Stimulated activated CD8-positive, alpha-beta memory T cell treated with anti-CD3 and anti-CD28 coated beads, Interleukin-15, amount 100 ng/mL, for 48 hours (primary cell): ENCODE results near the gene SLC43A1.
A peak's percentile ranks its signal among the peaks of the same experiment; 100 is the strongest.
"Not testable (repeated sequence)": the region's sequence is repeated elsewhere in the genome, so short reads cannot be mapped to it uniquely, and the experiment has no call there.

Source experiments
- DNase-seq, 2 donors: peaks; one replicate each; pipeline ENCODE4 v3.0.0-alpha.2; 2020; ENCODE audit warnings: low read depth in 2 of 2

The SLC43A1 gene

DNA sequence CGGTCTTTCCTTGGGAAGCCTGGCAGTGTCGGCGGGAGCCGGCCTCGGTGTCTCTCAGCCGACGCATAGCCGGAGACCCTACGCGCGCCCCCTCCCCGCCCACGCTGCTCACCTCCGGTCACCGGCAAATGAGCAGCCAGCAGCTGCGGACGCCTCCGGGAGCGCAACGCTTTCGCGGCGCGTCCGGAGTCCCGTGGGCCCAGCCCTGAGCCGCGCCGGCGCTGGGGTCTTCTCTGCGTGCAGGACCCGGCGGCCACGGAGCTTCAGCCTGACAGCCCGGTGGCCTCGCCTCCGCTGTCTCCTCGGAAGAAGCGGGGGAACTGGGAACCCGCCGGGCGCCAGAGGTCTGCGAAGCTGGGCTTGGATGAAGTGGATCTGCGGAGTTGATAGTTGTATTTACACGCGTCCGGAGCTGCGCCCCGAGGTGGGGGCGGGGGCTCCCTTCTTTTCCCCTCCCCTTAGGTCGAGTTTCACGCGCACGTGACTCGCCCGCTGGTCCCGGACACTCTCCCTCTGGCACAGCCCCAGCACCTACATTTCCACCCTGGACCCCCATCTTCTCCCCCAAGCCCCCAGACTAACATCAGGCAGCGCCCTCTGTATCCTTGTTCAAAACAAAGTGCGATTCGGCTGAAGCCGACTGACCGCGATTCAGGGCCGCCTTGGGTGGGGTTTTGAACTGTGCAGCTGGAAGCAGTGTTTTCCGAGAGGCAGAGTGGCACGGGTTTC lies at the start of gene SLC43A1:
Gene SLC43A1 (minus strand): TSS at position 371 of the 729 bp plus-strand sequence. CDS start 1,591 bp downstream, outside the sequence.
- DNase-seq: peak; percentile 10 to 28

DNA sequence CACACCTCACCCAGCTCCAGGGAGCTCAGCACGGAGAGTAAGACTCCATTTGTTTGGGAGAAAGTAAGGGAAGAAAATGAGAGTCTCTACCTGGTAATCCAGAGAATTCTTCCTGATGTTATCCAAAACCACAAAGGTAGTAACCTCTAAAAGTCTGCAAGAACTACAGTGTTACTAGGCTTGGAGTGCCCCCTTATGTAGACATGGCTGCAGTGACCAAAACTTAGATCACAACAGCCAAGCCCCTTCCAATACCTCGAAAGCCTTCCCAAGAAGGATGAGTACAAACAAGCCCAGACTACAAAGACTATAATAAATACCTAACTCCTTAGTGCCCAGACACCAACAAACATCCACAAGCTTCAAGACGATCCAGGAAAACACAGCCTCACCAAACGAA lies 47.1 kb upstream of the SLC43A1 start:
- DNase-seq: no peak

DNA sequence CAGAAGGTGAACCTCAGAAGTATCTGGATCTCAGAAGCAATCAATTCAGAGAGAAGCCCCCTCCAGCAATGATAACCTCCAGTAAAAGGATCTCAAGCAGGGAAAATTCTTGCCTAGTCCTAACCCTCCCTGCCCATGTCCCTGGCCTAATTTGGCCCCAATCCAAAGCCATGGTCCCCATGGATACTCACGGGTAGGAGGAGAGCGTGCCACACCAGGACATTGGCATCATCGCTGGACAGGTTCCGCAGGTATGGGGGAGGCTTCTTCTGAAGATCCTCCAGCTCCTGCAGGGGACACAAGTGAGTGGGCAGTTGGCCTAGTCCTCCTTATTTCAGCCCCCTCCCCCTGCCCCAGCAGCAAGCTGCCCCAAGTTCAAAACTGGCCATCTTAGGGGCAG lies 44.6 kb upstream of the SLC43A1 start:
- no peak for DNase-seq

DNA sequence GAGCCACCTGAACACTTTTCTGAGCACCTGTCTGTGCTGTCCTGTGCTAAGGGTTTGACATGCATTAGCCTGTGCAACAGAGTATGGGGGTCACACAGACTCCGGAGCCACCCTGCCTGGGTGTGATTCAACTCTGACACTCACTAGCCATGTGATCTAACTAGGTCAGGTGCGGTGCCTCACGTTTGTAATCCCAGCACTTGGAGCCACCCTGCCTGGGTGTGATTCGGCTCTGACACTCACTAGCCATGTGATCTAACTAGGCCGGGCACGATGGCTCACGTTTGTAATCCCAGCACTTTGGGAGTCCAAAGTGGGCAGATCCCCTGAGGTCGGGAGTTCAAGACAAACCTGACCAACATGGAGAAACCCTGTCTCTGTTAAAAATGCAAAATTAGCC lies 40.5 kb upstream of the SLC43A1 start:
- no peak for DNase-seq

DNA sequence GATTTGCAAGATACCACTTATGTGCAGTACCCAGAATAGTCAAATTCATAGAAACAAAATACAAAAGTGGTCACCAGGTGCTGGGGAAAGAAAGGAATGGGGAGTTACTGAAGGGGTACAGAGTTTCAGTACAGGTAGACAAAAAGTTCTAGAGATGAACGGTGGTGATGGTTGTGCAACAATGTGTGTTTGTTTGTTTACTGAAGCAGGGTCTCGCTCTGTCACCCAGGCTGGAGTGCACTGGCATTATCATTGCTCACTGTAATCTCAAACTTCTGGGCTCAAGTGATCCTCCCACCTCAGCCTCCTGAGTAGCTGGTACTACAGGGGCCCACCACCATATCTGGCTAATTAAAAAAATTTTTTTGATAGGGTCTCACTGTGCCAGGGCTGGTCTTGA lies 39.9 kb upstream of the SLC43A1 start:
- no peak for DNase-seq

DNA sequence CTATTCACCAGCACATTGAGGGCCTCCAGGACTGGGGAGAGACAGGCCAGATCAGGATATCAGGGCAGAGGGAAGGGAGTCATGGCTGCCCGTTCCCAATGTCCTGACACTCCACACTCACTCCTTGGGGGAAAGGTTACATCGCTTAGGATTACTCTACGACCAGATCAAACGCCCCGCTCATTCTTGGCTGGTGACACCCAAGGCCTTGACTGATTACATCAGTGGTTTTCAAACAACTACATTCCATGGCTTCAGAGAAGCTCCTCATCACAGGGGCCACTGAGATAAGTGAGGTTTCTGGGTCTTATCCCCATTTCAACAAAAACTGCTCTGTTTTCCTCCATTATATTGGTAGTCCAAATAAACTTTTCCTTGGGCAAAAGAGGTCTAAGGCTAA lies 37.0 kb upstream of the SLC43A1 start:
- no peak for DNase-seq

DNA sequence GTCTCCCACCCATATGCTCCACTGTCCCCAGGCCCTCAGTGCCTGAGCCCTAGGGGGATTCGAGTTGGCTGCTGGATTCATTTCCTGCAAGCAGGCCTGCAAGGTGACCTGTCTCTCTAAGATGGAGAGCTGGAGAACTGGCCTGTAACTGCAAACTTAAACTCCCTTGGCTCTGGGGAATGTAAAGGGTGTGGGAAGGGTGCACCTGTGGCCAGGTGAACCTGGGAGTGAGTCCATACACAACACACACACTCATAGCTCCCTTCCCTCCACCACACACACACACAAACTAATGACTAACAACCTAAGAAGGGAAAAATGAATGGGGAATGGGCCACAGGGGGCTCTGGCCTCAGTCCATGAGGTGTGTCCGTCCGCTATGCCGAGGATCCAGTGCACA lies 36.4 kb upstream of the SLC43A1 start:
- no peak for DNase-seq

DNA sequence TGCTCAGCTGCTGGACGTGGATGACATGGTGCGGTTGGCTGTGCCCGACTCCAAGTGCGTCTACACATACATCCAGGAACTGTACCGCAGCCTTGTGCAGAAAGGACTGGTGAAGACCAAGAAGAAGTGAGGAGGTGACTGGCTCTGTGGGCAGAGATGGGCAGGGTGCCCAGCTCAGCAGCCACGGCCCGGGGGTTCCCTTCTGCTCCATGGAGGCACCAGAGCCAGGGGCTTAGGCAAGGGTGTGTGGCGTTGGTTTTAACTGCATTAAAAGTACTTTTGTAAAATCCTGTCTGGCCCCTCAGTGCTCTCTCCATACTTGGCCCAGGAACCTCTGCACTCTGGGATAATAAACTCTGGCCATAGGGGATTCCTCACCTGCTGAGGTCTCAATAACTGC lies 34.5 kb upstream of the SLC43A1 start:
- DNase-seq: no peak

DNA sequence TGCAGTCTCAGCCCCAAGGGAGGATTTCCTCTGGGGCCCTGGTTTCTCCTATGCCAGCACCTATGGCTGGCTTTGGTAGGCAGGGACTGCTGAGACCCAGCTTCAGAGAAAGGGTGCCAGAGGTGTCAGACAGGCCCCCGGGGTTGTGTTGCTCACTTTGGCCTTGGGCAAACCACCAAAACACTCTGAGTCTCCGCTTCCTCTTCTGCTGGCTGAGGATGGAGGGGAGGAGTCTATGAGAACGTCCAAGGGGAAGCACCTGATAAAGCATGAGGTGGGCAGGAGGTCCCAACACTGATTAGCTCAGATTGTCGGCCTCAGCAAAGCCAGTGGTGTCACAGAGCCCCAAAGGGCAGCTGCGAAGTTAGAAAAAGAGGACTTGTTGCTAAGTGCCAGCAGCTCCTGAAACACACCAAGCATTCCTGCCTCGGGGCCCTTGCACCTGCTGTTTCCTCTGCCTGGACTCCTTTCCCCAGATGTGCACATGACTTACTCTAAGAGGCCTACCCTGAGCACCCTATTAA lies 32.4 kb upstream of the SLC43A1 start:
- no peak for DNase-seq

DNA sequence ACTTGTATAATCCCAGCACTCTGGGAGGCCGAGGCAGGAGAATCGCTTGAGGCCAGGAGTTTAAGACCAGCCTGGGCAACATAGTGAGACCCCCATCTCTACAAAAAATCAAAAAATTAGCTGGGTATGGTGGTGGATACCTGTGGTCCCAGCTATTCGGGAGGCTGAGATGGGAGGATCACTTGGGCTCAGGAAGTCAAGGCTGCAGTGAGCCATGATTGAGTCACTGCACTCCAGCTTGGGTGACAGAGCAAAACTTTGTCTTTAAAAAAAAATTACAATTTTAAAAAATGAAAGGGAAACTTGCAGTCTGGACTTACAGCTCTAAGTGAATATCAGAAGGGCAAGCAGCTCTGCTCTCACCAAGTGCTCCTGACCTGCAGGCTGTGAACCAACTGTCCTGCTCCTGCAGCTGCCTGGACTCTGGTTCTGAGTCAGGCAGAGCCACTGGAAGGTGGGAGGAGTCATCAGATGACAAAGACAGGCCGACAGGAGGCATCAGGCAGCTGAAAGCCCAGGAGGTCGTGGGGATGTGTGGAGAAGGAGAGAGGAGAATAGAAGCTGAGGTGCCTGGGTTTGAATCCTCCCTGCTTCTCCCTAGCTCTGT lies 31.5 kb upstream of the SLC43A1 start:
- no peak for DNase-seq

DNA sequence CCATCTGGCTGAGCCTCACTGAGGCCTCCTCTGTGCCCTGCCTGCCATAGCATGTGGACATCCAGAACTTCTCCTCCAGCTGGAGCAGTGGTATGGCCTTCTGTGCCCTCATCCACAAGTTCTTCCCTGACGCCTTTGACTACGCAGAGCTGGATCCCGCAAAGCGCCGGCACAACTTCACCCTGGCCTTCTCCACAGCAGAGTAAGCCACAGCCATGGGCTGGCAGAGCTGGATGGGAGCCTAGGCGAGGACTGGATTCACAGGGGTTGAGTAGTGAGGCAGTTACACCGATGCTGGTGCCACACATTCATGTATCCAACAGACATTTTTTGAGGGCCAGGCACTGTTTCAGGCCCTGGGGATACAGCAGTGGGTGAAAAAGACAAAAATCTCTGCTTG lies 30.9 kb upstream of the SLC43A1 start:
- no peak for DNase-seq

DNA sequence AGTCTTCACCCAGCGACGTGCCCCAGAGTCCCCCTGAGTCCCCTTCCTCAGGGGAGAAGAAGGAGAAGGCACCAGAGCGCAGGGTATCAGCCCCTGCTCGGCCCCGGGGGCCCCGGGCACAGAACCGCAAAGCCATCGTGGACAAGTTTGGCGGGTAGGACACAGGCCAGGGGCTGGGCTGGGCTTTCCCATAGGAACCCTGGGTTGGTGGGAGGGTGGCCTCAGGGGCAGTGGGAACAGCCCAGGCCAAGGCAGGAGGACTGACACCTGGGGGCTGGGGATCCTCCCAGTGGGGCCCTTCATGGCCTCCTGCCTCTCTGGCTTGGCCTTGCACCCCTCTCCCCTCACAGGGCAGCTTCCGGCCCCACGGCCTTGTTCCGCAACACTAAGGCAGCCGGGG lies 30.4 kb upstream of the SLC43A1 start:
- no peak for DNase-seq

DNA sequence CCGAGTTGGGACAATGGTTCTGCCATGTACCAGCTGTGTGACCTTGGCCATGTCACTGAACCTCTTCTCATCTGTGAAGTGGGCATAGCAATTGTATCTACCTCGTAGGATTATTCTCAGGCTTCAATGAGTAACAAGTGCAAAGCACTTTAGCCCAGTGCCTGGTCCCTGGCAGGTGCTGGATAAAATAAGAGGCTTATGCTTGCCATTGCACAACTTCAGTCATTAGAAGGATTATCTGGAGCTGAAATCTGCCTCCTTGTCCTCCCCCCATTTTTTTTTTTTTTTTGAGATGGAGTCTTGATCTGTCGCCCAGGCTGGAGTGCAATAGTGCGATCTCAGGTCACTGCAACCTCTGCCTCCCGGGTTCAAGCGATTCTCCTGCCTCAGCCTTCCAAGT lies 29.1 kb upstream of the SLC43A1 start:
- no peak for DNase-seq

DNA sequence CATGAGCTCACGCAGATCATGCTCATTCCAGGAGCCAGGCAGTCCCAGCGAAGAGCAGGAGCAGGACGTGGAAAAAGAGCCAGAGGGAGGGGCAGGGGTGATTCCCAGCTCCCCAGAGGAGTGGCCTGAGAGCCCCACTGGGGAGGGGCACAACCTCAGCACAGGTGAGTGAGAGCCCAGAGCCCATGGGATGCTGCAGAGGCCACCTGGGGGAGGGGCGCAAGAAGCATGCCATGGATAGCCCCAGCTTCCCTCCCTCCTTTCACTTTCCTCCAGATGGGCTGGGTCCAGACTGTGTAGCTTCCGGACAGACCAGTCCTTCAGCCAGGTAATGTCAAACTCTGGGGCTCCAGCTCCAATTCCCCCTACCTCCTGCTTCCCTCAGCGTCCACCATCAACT lies 28.1 kb upstream of the SLC43A1 start:
- DNase-seq: no peak

DNA sequence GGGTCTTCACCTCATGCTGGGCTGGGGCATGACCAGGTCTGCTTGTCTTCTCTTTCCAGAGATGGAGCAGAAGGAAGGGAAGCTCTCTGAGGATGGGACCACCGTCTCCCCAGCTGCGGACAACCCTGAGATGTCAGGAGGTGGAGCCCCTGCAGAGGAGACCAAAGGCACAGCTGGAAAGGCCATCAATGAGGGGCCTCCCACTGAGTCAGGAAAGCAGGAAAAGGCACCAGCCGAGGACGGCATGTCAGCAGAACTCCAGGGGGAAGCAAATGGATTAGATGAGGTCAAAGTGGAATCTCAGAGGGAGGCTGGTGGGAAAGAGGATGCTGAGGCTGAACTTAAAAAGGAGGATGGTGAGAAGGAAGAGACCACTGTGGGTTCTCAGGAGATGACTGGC lies 27.1 kb upstream of the SLC43A1 start:
- DNase-seq: no peak

DNA sequence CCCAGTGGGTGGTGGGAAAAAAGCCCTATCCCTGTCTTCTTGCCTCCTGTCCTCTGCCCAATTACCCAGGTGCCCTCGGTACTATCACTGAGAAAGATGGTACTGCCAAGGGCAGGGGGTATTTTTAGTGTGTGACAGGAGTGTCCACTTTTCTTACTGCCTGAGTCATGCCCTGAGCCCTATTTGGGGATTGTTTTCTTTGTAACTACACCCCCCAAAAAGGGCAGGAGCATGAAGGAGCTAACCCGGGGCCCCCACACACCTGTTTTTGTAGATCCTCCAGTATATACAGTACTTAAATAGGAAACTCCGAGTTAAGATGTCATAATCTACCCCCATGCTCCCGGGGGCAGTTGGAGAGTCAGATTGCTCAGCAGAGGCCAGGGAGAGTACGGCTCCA lies 25.7 kb upstream of the SLC43A1 start:
- DNase-seq: no peak

DNA sequence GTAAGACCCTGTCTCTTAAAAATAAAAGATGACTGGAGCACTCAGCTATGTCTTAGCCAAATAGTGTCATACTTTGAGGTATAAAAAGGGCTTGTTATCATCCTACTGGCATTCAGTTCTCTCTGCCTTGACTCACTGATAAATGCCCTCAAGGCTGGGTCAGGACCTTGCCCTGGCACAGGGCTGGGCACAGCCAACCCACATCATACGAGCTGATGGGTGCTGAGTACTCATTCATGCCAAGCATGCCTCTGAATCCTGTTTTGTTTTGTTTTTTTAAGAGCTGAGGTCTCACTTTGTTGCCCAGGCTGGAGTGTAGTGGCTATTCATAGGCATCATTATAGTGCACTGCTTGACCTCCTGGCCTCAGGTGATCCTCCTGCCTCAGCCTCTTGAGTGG lies 23.8 kb upstream of the SLC43A1 start:
- DNase-seq: no peak

DNA sequence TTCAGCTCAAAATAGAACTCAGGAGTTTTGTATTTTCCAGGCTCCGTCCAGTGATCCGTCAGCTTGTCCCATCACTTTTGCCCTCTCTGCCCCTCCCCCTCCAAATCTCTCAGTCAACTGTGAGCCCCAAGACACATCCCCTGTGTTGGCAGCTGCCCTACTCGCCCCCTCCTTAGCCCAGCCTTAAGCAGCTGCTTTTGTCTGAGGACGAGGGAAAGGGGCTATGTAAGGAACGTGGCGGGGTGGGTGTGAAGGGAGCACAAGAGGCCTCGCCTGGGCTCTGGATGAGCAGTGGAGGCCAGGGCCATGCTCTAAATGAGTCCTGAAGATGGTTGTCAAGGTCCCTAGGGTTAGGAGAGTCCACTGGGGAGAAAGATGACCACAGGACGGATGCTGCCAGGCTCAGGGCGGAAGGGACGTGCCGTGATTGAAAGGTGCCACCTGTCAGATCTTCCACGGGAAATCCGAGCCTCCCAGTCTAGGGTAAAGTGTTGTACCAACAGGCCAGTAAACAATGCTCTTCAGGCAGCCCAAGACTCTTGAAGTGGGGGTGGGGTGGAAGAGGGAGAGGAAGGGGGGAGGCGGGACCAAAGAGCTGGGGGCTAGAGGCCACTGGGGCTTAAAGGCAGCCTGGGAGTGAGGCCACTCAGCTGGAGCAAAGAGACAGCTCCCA lies 21.6 kb upstream of the SLC43A1 start, which contains the start of gene SMTNL1:
Gene SMTNL1 (plus strand): TSS at position 649 of the 673 bp plus-strand sequence. CDS start 5,048 bp downstream, outside the sequence.
- no peak for DNase-seq

DNA sequence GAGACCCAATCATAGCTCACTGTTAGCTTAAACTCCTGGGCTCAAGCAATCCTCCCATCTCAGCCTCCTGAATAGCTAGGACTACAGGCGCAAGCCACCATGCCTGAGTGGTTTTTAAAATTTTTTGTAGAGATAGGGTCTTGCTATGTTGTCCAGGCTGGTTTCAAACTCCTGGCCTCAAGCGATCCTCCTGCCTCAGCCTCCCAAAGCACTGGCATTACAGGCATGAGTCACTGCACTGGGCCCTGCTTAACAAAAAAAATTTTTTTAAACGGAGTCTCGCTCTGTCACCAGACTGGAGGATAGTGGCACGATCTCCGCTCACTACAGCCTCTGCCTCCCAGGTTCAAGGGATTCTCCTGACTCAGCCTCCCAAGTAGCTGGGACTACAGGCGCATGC lies 18.9 kb upstream of the SLC43A1 start:
- DNase-seq: not testable (repeated sequence)

DNA sequence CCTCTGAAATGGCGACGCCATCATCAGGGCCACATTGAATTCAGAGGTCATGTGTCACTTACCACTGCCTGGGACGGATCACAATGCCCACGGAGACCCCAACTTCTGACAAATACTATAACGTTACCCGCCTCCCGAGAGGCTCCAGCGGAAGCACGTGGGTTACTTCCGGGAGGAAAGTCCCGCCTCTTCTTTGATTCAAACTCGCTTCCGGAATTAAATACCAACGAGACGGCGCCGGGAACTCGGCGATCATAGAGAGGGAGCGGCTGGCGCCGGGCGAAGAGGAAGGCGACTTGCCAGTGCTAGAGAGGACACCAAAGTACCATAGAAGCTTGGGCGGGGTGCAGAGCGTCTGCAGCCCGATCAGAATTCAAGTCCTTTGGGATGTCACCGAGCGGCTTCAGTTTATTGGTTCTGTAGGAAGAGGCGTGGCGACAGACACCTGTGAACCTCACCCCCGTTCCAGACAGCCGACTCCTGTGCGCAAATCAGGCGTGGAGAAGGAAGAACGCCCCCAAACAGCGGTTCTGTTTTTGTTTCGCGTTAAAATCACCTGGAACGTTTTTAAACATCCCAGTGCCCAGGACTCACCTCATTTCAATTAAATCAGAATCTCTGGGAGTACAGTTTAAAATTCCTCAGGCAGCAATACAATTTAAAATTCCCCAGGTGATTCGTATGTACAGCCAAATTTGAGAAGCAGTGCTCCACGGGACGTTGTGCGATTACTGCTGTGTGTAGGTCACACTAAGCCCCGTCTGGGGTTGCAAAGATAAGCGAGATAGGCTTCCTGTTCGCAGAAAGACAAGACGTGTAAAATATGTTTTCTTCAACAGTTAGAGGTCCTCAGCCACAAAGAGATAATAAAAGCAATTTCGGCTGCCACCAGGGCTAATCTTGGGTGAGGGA lies 15.3 kb upstream of the SLC43A1 start, which contains the start of gene TIMM10:
Gene TIMM10 (minus strand): TSS at position 159 of the 912 bp plus-strand sequence. CDS start 565 bp downstream, outside the sequence.
- DNase-seq: peak; percentile 89 to 93

DNA sequence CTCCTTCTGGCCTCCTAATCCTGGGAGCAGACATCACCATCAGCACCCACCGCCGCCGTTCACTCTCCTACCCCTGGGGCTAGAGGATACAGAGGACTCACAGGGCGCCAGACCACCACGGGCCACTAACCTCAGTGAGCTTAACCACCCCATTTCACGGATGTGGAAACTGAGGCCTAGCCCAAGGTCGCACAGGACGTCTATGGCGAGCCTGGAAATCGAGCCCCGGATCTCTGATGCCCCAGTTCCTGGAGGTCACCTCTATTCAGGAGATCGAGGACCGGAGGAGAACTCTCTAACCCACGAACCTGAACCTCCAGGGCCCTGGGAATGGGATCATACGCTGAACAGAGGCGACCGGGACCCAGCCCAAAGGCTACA lies 14.7 kb upstream of the SLC43A1 start:
- no peak for DNase-seq

DNA sequence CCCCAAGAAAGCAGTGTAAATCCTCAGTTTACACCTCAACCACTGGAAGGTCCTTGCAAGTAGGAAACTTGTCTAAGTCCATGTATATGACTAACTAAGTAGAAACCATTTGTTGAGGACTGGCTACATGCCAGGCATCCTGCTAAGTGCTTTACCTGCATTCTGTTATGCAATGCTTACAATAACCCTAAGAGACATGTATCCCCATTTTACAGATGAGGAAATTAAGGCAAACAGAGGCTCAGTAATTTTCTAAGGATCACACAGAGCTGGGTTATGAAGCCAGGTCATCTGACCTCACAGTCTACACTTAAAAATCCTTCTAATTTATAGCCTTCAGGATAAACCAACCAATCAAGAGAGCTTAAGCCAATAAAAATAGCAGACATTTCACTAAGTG lies 13.5 kb upstream of the SLC43A1 start:
- no peak for DNase-seq
